ENCODE results near the gene CDKN2B.

CDKN2B gene

DNA sequence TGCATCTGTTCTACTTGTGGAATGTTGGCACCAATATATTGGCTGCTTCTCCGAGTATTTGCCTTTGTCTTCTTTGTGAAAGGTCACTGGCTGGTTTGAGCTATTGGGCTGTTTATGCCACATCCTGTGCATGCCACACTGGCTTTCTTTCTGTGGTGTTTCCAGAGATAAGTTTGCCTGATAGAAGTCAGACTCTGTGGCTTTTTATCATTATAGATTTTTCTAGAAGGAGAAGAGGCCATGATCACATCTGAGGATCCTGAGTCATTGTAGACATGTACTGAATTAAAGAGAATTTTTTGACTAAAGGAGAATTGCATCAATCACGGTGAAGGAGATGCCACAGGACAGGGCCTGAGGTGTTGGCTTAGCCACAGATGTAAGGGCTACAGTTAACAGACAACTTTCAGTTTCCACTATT is 26.5 kb upstream of the CDKN2B start:
- Histone ChIP-seq H3K4me3 (ENCODE audit: low read length) (no peak overlapping the region), H3K79me2 (ENCODE audit: control insufficient read depth, low read length) (no peaks in the 10 kb centered on the region), H3K36me3 (ENCODE audit: control insufficient read depth, low read length) (no peaks in the 10 kb centered on the region), H3K27ac (ENCODE audit: low read depth, low read length) (no peak overlapping the region), H3F3A (ENCODE audit: control insufficient read depth, insufficient read depth) (no peaks in the 10 kb centered on the region), H3K4me2 (ENCODE audit: low read length) (no peak overlapping the region), H3K4me1 (ENCODE audit: control insufficient read depth, low read length) (no peaks in the 10 kb centered on the region), H3K27me3 (ENCODE audit: control insufficient read depth, low read length) (no peaks in the 10 kb centered on the region), H3K9me3 (ENCODE audit: control insufficient read depth, insufficient read depth, low read length) (no peaks in the 10 kb centered on the region), H3K9me2 (replicated peaks; ENCODE audit: control insufficient read depth, low read length) (no peaks in the 10 kb centered on the region), H4K20me1 (ENCODE audit: control insufficient read depth, insufficient read depth, low read depth, low read length) (no peaks in the 10 kb centered on the region)
- TF ChIP-seq, protein P1, sequence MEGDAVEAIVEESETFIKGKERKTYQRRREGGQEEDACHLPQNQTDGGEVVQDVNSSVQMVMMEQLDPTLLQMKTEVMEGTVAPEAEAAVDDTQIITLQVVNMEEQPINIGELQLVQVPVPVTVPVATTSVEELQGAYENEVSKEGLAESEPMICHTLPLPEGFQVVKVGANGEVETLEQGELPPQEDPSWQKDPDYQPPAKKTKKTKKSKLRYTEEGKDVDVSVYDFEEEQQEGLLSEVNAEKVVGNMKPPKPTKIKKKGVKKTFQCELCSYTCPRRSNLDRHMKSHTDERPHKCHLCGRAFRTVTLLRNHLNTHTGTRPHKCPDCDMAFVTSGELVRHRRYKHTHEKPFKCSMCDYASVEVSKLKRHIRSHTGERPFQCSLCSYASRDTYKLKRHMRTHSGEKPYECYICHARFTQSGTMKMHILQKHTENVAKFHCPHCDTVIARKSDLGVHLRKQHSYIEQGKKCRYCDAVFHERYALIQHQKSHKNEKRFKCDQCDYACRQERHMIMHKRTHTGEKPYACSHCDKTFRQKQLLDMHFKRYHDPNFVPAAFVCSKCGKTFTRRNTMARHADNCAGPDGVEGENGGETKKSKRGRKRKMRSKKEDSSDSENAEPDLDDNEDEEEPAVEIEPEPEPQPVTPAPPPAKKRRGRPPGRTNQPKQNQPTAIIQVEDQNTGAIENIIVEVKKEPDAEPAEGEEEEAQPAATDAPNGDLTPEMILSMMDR (IDR thresholded peaks at IDR 0.05; ENCODE audit: low read depth, low read length, poor library complexity, severe bottlenecking), result no peak

DNA sequence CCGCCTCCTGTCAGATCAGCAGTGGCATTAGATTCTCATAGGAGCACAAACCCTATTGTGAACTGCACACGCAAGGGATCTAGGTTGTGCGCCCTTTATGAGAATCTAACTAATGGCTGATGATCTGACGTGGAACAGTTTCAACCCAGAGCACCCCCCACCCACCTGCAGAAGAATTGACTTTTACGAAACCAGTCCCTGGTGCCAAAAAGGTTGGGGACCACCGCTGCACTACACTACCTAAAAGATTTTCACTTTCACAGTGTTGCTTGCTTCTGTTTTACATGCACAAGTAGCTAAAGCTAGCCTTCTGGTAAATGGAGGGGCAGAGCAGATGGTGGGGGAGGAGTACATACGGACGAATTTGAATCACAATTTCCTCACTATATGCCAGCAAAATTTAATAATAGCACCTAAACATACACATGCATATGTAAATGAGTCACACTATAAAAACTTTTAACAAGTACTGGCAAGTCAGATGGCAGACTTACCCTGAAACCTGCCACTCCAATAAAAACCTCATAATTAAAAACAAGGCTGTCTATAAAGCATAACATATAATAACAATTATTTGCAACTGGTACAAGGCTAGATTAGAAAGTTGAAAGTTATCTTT is 24.0 kb upstream of the CDKN2B start:
- Histone ChIP-seq H3K79me2 (ENCODE audit: control insufficient read depth, low read length) (no peaks in the 10 kb centered on the region), H3K27me3 (ENCODE audit: control insufficient read depth, low read length) (no peaks in the 10 kb centered on the region), H4K20me1 (ENCODE audit: control insufficient read depth, insufficient read depth, low read depth, low read length) (no peaks in the 10 kb centered on the region), H3F3A (ENCODE audit: control insufficient read depth, insufficient read depth) (no peaks in the 10 kb centered on the region), H3K4me1 (ENCODE audit: control insufficient read depth, low read length) (no peaks in the 10 kb centered on the region), H3K9me2 (replicated peaks; ENCODE audit: control insufficient read depth, low read length) (no peaks in the 10 kb centered on the region), H3K9me3 (ENCODE audit: control insufficient read depth, insufficient read depth, low read length) (no peaks in the 10 kb centered on the region), H3K27ac (ENCODE audit: low read depth, low read length) (no peak overlapping the region), H3K4me3 (ENCODE audit: low read length) (no peak overlapping the region), H3K36me3 (ENCODE audit: control insufficient read depth, low read length) (no peaks in the 10 kb centered on the region), H3K4me2 (ENCODE audit: low read length) (no peak overlapping the region)
- no peak for TF ChIP-seq EZH2phosphoT487 (IDR thresholded peaks at IDR 0.05; ENCODE audit: borderline replicate concordance, low read length)
- TF ChIP-seq, protein P1 (IDR thresholded peaks at IDR 0.05; ENCODE audit: low read depth, low read length, poor library complexity, severe bottlenecking), result no peak

DNA sequence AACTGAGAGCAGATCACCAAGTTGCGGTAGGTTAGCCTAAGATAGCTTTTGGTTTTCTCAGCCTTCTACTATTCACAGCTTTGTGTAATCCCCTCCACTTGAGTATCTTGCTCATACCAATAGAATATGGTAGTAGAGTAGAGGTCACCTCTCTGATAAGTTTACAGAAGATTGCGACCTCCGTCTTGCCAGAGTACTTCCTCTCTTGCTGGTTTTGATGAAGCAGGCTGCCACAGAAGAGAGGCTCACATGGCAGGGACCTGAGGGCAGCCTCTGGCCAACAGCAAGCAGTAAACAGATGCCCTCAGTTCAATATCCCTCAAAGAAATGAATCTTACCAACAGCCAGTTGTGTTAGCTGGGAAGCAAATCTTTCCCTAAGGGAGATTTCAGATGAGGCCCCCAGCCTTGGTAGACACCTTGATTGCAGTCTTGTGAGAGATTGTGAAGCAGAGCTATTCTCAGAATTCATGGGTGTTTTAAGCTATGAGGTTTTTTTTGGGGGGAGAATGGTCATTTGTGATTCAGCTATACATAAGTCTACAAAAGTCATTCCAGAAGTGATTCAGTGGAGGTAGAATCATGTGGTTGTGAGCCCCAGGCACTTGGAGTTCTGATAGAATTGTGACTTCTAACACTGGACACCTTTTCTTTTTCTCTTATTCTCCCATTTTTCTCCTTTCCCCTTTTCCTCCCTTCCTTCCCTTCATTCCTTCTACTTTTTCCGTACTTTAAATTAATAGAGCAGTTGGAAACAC is 22.7 kb upstream of the CDKN2B start:
- no peaks in the 10 kb centered on the region for H3K27me3 ChIP-seq (ENCODE audit: control insufficient read depth, low read length)
- H3K27ac ChIP-seq (ENCODE audit: low read depth, low read length), result no peak overlapping the region
- H3K79me2 ChIP-seq (ENCODE audit: control insufficient read depth, low read length), result no peaks in the 10 kb centered on the region
- H3K36me3 ChIP-seq (ENCODE audit: control insufficient read depth, low read length), result no peaks in the 10 kb centered on the region
- no peak overlapping the region for H3K4me2 ChIP-seq (ENCODE audit: low read length)
- no peaks in the 10 kb centered on the region for H3K9me2 ChIP-seq (replicated peaks; ENCODE audit: control insufficient read depth, low read length)
- H3K4me3 ChIP-seq (ENCODE audit: low read length), result no peak overlapping the region
- no peaks in the 10 kb centered on the region for H3K4me1 ChIP-seq (ENCODE audit: control insufficient read depth, low read length)
- no peaks in the 10 kb centered on the region for H3K9me3 ChIP-seq (ENCODE audit: control insufficient read depth, insufficient read depth, low read length)
- no peaks in the 10 kb centered on the region for H3F3A ChIP-seq (ENCODE audit: control insufficient read depth, insufficient read depth)
- TF ChIP-seq, protein P1 (IDR thresholded peaks at IDR 0.05; ENCODE audit: low read depth, low read length, poor library complexity, severe bottlenecking), result no peak
- TF ChIP-seq EZH2phosphoT487 (IDR thresholded peaks at IDR 0.05; ENCODE audit: borderline replicate concordance, low read length), result no peak
- no peaks in the 10 kb centered on the region for H4K20me1 ChIP-seq (ENCODE audit: control insufficient read depth, insufficient read depth, low read depth, low read length)
